GM19023 (cell line): Measurements from ENCODE around the gene SP8.

ENCODE experiments used
- ATAC-seq: cut with Tn5 transposase; IDR thresholded peaks from one replicate; pipeline ENCODE4 v1.9.1; 2021; ENCODE audit warnings: mild to moderate bottlenecking, moderate library complexity; ENCODE audit not compliant: unreplicated experiment

Gene SP8

GRCh38 chr7:20795361-20795760 lies 8.7 kb upstream of the SP8 start:
- no peak for ATAC-seq

GRCh38 chr7:20794676-20795075 lies 8.0 kb upstream of the SP8 start:
- ATAC-seq: no peak

GRCh38 chr7:20793694-20794394 lies 7.2 kb upstream of the SP8 start:
- ATAC-seq: no peak

- no peak for ATAC-seq
Measured at GRCh38 chr7:20793248-20793647, 6.6 kb upstream of the SP8 start.

GRCh38 chr7:20791538-20792434 lies 5.1 kb upstream of the SP8 start:
- no peak for ATAC-seq

- ATAC-seq: no peak
Measured at GRCh38 chr7:20790375-20790774, 3.7 kb upstream of the SP8 start.

GRCh38 chr7:20788420-20788990 lies 1.8 kb upstream of the SP8 start:
- ATAC-seq: no peak

- ATAC-seq: no peak
Measured at GRCh38 chr7:20787660-20788419, 1.2 kb upstream of the SP8 start.

- no peak for ATAC-seq
Measured at GRCh38 chr7:20786421-20786778, 286 bp downstream of the SP8 start.

- no peak for ATAC-seq
Measured at GRCh38 chr7:20786049-20786412, 655 bp downstream of the SP8 start.

- no peak for ATAC-seq
Measured at GRCh38 chr7:20785157-20786048, 1.3 kb downstream of the SP8 start.

GRCh38 chr7:20784388-20785156 lies 2.1 kb downstream of the SP8 start:
- no peak for ATAC-seq

- ATAC-seq: no peak
Measured at GRCh38 chr7:20783700-20784387, 2.8 kb downstream of the SP8 start.

GRCh38 chr7:20783125-20783699 lies 3.5 kb downstream of the SP8 start:
- no peak for ATAC-seq

GRCh38 chr7:20779041-20779440 lies 7.6 kb downstream of the SP8 start:
- ATAC-seq: no peak

GRCh38 chr7:20778063-20778721 lies 8.5 kb downstream of the SP8 start:
- ATAC-seq: peak; percentile 85

GRCh38 chr7:20777377-20778062 lies 9.2 kb downstream of the SP8 start:
- peak; percentile 34 for ATAC-seq
